ENCODE results near the gene HOXB7.

HOXB7 gene

DNA sequence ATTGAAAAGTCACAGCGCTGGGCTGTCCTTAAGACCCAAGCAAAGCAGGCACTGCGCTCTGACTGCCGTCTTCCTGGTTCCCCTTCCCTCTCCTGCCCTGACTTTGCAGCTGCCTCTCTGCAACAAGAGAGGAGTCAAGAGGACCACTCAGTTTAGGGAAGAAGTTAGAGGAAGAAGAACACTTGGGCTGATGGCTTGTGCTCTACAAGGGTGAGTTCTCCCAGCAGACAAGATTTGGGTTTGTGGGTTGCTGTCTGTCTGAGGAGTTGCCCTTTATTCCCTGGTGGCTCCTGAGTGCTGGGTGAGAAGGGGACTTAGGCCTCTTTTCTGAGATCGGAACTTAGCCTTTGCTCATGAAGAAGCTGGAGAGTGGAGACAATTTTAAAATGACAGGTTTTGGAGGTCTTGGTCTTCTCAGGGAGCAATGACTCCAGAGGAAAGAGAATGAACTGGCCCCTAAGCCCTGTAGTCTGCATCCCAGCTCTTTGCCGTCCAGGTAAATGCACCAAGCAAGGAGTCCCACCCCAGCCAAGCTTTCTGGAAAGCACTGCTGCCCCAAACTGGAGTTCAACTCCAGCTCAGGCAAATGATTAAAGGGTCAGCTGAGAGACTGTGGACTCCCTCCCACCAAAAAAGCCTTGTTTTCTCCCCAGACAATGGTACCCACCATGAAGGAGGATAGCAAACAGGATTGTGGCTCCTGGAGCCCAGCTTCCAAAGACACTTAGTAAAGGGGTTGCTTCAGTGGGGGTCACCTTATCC is 18.0 kb upstream of the HOXB7 start:
- ChIA-PET CTCF (interaction anchor here (1.6 to 6.1 kb wide), 5 partner anchors 11 to 175 kb away, joined by 4 to 31 read pairs (median 6); partner anchors contain the start of gene HOXB8), POLR2A (no interaction called here)
- DNase-seq (ENCODE audit: extremely low spot score): no peak
- TF ChIP-seq, protein P1, sequence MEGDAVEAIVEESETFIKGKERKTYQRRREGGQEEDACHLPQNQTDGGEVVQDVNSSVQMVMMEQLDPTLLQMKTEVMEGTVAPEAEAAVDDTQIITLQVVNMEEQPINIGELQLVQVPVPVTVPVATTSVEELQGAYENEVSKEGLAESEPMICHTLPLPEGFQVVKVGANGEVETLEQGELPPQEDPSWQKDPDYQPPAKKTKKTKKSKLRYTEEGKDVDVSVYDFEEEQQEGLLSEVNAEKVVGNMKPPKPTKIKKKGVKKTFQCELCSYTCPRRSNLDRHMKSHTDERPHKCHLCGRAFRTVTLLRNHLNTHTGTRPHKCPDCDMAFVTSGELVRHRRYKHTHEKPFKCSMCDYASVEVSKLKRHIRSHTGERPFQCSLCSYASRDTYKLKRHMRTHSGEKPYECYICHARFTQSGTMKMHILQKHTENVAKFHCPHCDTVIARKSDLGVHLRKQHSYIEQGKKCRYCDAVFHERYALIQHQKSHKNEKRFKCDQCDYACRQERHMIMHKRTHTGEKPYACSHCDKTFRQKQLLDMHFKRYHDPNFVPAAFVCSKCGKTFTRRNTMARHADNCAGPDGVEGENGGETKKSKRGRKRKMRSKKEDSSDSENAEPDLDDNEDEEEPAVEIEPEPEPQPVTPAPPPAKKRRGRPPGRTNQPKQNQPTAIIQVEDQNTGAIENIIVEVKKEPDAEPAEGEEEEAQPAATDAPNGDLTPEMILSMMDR (IDR thresholded peaks at IDR 0.05; ENCODE audit: control extremely low read depth, extremely low read depth, low read depth, missing control alignments): no peak

DNA sequence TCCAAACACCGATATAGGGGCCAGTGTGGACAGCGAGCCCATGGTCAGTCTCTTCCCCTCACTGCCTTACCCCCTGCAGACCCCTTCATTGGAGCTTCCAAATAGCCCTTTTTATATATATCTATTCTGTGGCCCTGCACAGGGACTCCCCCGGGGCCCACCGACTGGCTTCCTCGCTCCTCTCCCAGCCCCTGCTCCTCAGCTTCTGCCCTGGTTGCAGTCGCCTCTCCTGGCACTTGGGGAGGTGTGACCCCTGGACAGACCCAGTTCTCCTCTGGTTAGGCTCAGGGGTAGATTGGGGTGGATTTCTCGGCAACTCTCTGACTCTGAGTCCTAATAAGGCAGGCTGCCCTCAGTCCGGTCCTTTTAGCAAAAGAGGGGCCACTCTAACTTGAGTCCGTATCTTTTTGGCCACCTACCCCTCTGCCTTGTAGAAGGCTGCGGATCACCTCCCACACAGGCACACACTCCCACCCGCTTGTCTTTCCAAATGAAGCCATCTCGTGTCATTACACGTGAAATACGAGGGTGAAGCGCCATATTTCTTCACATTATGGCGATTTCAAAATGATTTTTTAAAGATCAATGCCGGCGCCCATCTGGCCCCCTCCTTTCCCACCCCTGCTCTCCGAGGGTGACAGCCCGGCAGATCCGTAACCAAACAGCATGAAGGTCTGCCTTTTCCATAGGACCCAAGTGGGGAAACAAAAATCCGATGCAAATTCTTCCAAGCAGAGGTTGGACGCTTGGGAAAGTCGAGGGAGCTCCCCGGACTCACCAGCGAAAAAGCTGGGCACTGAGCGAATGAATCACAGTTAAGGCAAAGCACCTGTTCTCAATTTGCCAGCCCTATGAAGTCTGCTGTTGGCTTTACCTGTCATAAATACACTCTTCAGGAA is 17.1 kb upstream of the HOXB7 start:
- CTCF ChIA-PET: interaction anchor here (1.7 to 6.1 kb wide), 4 partner anchors 9 to 13 kb away, joined by 6 to 31 read pairs (median 22); partner anchors contain the start of gene HOXB8
- DNase-seq (ENCODE audit: extremely low spot score): no peak
- TF ChIP-seq, protein P1 (IDR thresholded peaks at IDR 0.05; ENCODE audit: control extremely low read depth, extremely low read depth, low read depth, missing control alignments): no peak
- POLR2A ChIA-PET: no interaction called here

DNA sequence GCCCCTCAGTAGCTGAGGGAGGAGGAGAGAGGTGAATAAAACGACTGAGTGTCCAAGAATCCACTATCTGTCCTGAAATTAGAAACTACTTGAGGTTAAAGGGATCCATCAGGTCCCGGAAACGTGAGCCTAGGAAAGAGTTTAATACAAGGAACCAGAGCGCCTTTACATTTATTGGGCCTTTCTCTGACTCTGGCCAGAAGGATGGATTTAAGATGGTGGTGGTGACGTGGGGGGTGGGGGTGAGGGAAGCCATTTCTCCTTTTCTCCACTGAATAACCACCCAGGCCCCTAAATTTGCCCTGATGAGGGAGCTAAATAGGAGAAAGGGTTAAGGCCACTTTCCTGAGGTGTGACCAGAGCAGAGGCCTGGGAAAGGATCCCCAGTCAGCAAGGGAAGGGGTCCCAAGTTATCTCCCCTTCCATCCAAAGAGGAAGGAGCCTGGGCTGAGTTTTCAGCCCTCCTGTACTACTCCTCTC is 16.3 kb upstream of the HOXB7 start:
- no peak for DNase-seq (ENCODE audit: extremely low spot score)
- POLR2A ChIA-PET: no interaction called here
- CTCF ChIA-PET: interaction anchor here (3.2 to 6.1 kb wide), 2 partner anchors 9 to 13 kb away, joined by 28 to 31 read pairs; partner anchors contain the start of gene HOXB8
- TF ChIP-seq, protein P1 (IDR thresholded peaks at IDR 0.05; ENCODE audit: control extremely low read depth, extremely low read depth, low read depth, missing control alignments): no peak

DNA sequence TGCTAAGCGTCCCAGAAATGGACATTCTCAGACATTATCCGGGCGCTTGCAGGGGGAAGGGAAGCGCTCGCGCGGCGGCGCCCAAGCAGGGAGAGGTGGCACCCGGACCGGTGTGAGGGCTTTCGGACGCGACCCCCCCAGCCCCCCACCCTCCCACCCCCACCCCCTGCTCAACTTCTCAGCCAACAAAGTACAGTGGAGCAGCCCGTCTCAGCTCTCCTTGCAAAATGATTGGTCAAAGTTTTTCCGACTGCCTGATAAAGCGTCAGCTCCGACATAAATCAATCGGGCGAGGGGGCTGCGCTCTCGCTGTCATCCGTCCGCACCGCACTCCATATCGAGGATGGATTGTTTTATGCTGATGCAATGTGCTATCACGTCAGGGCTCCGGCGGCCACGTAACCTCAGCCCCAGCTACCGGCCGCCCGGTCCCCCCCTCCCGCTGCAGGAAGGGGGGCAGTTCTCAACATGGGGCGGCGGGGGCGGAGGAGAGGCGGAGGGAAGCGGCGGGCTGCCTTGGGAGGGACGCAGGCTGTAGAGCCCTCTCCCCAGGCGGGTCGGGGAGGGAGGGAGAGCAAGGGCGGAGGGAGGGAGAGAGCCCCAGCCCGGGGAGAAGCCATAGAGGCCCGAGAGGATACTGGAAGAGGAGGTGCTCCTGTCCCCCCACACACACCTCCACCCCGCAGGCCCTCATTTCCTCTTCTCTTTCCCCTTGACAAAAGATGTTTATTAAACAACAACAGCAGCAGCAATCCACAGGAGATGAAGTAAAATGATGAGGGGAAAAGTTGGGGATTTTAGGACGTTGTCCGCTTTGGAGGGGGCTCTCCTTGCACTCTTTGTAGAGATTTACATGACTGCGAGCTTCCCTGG is 15.7 kb upstream of the HOXB7 start, which contains the start of gene HOXB9:
Gene HOXB9 (minus strand): TSS at position 114 of the 873 bp plus-strand sequence. CDS start 89 bp downstream, at position 25.
- ChIA-PET POLR2A (no interaction called here), CTCF (interaction anchor here (0.9 to 6.1 kb wide), 10 partner anchors 10 to 600 kb away, joined by 3 to 31 read pairs (median 5); partner anchors contain the start of genes HOXB3 and HOXB8)
- DNase-seq (ENCODE audit: extremely low spot score): no peak
- TF ChIP-seq, protein P1 (IDR thresholded peaks at IDR 0.05; ENCODE audit: control extremely low read depth, extremely low read depth, low read depth, missing control alignments): no peak

DNA sequence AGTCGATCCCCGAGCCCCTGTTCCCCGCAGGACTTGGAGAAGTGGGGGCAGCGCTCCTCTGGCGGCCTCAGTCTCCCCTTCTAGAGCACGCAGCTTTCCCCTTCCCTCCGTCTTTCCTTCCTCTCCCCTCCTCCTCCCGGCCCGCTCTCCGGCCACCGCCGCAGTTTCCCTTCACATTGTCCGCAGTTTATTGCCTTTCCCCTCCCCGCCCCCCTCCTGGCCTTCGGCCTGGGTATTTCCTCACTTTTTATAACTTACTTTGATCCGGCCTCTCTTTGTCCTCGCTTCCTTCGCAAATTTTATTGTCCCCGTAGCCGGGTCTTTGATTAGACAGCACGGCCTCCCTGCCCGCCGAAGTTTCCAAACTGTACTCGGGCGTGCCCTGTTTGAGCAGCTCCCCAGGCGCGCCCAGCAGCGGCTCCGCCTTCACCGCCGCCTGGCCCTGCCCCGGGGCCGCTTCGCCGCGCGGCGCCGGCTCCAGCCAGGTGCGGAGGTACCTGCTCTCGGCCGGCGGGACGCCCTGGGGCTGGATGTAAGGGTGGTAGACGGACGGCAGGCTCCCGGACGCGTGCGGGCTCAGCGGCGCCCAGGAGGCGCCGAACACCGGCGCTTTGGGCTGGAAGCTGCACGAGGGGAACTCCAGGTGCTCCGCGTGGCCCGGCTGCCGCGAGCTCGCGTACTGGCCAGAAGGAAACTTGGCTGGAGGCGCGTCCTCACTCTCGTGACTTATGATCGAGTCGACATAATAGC is 14.9 kb upstream of the HOXB7 start:
- DNase-seq (ENCODE audit: extremely low spot score): peak; percentile 69
- POLR2A ChIA-PET: no interaction called here
- TF ChIP-seq, protein P1 (IDR thresholded peaks at IDR 0.05; ENCODE audit: control extremely low read depth, extremely low read depth, low read depth, missing control alignments): no peak
- CTCF ChIA-PET: interaction anchor here (0.8 to 6.1 kb wide), 15 partner anchors 11 to 599 kb away, joined by 3 to 31 read pairs (median 4); partner anchors contain the start of genes HOXB3 and HOXB8
